Measurements from ENCODE around the gene OR52E8.

OR52E8 gene

GRCh38 chr11:5891216-5891800, 33.8 kb upstream of the OR52E8 start:
- Histone ChIP-seq H4K20me1 (ENCODE audit: insufficient read depth, low read length, poor library complexity, severe bottlenecking) (no peaks in the 10 kb centered on the region), H3K9ac (ENCODE audit: low read depth, low read length, poor library complexity, severe bottlenecking) (no peak overlapping the region), H3K9me2 (replicated peaks; ENCODE audit: low read depth, low read length) (no peaks in the 10 kb centered on the region), H3K79me2 (ENCODE audit: insufficient read depth, low read length) (no peaks in the 10 kb centered on the region), H3F3A (ENCODE audit: low read depth) (no peaks in the 10 kb centered on the region), H3K36me3 (ENCODE audit: insufficient read depth, low read length) (no peaks in the 10 kb centered on the region), H3K4me1 (ENCODE audit: insufficient read depth, low read length, poor library complexity, severe bottlenecking) (no peaks in the 10 kb centered on the region), H2AFZ (ENCODE audit: low read length) (no peak overlapping the region), H3K4me2 (ENCODE audit: low read depth, low read length, poor library complexity, severe bottlenecking) (no peak overlapping the region), H3K4me3 (ENCODE audit: low read length, poor library complexity, severe bottlenecking) (no peak overlapping the region), H3K27me3 (ENCODE audit: insufficient read depth, low read length, poor library complexity, severe bottlenecking) (no peaks in the 10 kb centered on the region), H3K9me3 (ENCODE audit: insufficient read depth, low read depth, low read length) (no peaks in the 10 kb centered on the region)
- no peak for TF ChIP-seq EZH2phosphoT487 (IDR thresholded peaks at IDR 0.05; ENCODE audit: borderline replicate concordance)
- TF ChIP-seq CTCF (conservative IDR thresholded peaks at IDR 0.05; ENCODE audit: low read length) = peak; percentile 43; the same call in 1 of the 2 replicates

GRCh38 chr11:5887661-5888060, 30.2 kb upstream of the OR52E8 start:
- Histone ChIP-seq H3K9me3 (ENCODE audit: insufficient read depth, low read depth, low read length) (no peaks in the 10 kb centered on the region), H3K4me3 (ENCODE audit: low read length, poor library complexity, severe bottlenecking) (no peak overlapping the region), H3K27me3 (ENCODE audit: insufficient read depth, low read length, poor library complexity, severe bottlenecking) (no peaks in the 10 kb centered on the region), H4K20me1 (ENCODE audit: insufficient read depth, low read length, poor library complexity, severe bottlenecking) (no peaks in the 10 kb centered on the region), H3K79me2 (ENCODE audit: insufficient read depth, low read length) (no peaks in the 10 kb centered on the region), H3K4me2 (ENCODE audit: low read depth, low read length, poor library complexity, severe bottlenecking) (no peak overlapping the region), H2AFZ (ENCODE audit: low read length) (no peak overlapping the region), H3K4me1 (ENCODE audit: insufficient read depth, low read length, poor library complexity, severe bottlenecking) (no peaks in the 10 kb centered on the region), H3K9ac (ENCODE audit: low read depth, low read length, poor library complexity, severe bottlenecking) (no peak overlapping the region), H3K9me2 (replicated peaks; ENCODE audit: low read depth, low read length) (no peaks in the 10 kb centered on the region), H3F3A (ENCODE audit: low read depth) (no peaks in the 10 kb centered on the region), H3K36me3 (ENCODE audit: insufficient read depth, low read length) (no peaks in the 10 kb centered on the region)
- TF ChIP-seq EZH2phosphoT487 (IDR thresholded peaks at IDR 0.05; ENCODE audit: borderline replicate concordance) (no peak), CTCF (conservative IDR thresholded peaks at IDR 0.05; ENCODE audit: low read length) (no peak)

- Histone ChIP-seq H3K4me2 (ENCODE audit: low read depth, low read length, poor library complexity, severe bottlenecking) (no peak overlapping the region), H3K4me1 (ENCODE audit: insufficient read depth, low read length, poor library complexity, severe bottlenecking) (no peaks in the 10 kb centered on the region), H3K9ac (ENCODE audit: low read depth, low read length, poor library complexity, severe bottlenecking) (no peak overlapping the region), H3K9me3 (ENCODE audit: insufficient read depth, low read depth, low read length) (no peaks in the 10 kb centered on the region), H3K79me2 (ENCODE audit: insufficient read depth, low read length) (no peaks in the 10 kb centered on the region), H3K36me3 (ENCODE audit: insufficient read depth, low read length) (no peaks in the 10 kb centered on the region), H3K27me3 (ENCODE audit: insufficient read depth, low read length, poor library complexity, severe bottlenecking) (no peaks in the 10 kb centered on the region), H3K9me2 (replicated peaks; ENCODE audit: low read depth, low read length) (no peaks in the 10 kb centered on the region), H3K4me3 (ENCODE audit: low read length, poor library complexity, severe bottlenecking) (no peak overlapping the region), H3F3A (ENCODE audit: low read depth) (no peaks in the 10 kb centered on the region), H4K20me1 (ENCODE audit: insufficient read depth, low read length, poor library complexity, severe bottlenecking) (no peaks in the 10 kb centered on the region), H2AFZ (ENCODE audit: low read length) (no peak overlapping the region)
- TF ChIP-seq EZH2phosphoT487 (IDR thresholded peaks at IDR 0.05; ENCODE audit: borderline replicate concordance) = no peak
- no peak for TF ChIP-seq CTCF (conservative IDR thresholded peaks at IDR 0.05; ENCODE audit: low read length)
Observed at GRCh38 chr11:5887172-5887571, 29.7 kb upstream of the OR52E8 start.

Measured in Loucy (cell line).